HepG2 (cell line): Measurements from ENCODE around the gene KLF9. TPM values are rescaled to one million over a fixed set of nuclear protein-coding genes. Genes with fewer than 3 reads are reported as not detected.

ENCODE experiments used
- ARID5B ChIP-seq: IDR thresholded peaks from 2 replicates; pipeline ENCODE4 v1.4.0; 2020; ENCODE audit warnings: mild to moderate bottlenecking, missing genetic modification reagents
- CBX1 ChIP-seq: IDR thresholded peaks from one replicate; pipeline ENCODE4 v1.6.1; 2016; ENCODE audit warnings: antibody characterized with exemption, low read depth
- CENPX ChIP-seq: sonication (generic); formaldehyde crosslinking; IDR thresholded peaks from 2 replicates; pipeline ENCODE4 v1.9.0; 2021; ENCODE audit warnings: mild to moderate bottlenecking, missing genetic modification reagents, moderate library complexity
- GLI4 ChIP-seq: sonication (generic); formaldehyde crosslinking; IDR thresholded peaks from 2 replicates; pipeline ENCODE4 v1.5.1; 2020; ENCODE audit warnings: missing genetic modification reagents, mild to moderate bottlenecking, moderate library complexity, borderline replicate concordance
- GPN1 ChIP-seq: sonication (generic); formaldehyde crosslinking; IDR thresholded peaks from 2 replicates; pipeline ENCODE4 v1.5.1; 2020; ENCODE audit warnings: missing genetic modification reagents, borderline replicate concordance
- HNRNPK ChIP-seq: fragments of 200-400 bp; formaldehyde crosslinking; IDR thresholded peaks from 2 replicates; pipeline ENCODE4 v1.6.1; 2018; ENCODE audit warnings: low read length, low read depth, moderate library complexity, mild to moderate bottlenecking; ENCODE audit not compliant: poor library complexity, severe bottlenecking
- HNRNPL ChIP-seq: fragments of 200-400 bp; formaldehyde crosslinking; IDR thresholded peaks from 2 replicates; pipeline ENCODE4 v1.6.1; 2017; ENCODE audit warnings: mild to moderate bottlenecking, low read depth, low read length
- HNRNPLL ChIP-seq: fragments of 200-400 bp; formaldehyde crosslinking; IDR thresholded peaks from 2 replicates; pipeline ENCODE4 v1.6.1; 2017; ENCODE audit warnings: mild to moderate bottlenecking, low read depth, low read length; ENCODE audit not compliant: poor library complexity, severe bottlenecking
- HNRNPUL1 ChIP-seq: fragments of 200-400 bp; formaldehyde crosslinking; IDR thresholded peaks from 2 replicates; pipeline ENCODE4 v1.6.1; 2017; ENCODE audit warnings: low read depth, mild to moderate bottlenecking, low read length, moderate library complexity
- HOXD1 ChIP-seq: sonication (generic); formaldehyde crosslinking; IDR thresholded peaks from 2 replicates; pipeline ENCODE4 v1.5.0; 2020; ENCODE audit warnings: missing genetic modification reagents
- KLF16 ChIP-seq, 2 experiments: sonication (generic) in 1 of 2; formaldehyde crosslinking in 1 of 2; IDR thresholded peaks; 2 replicates each; pipeline versions ENCODE4 v1.6.1 to v1.8.0; 2016 to 2023; ENCODE audit warnings: missing genetic modification reagents in 2 of 2, missing compliant biosample characterization in 1 of 2
- MYC ChIP-seq: sonication (generic); formaldehyde crosslinking; IDR thresholded peaks from 2 replicates; pipeline ENCODE4 v1.9.0; 2021; ENCODE audit warnings: missing genetic modification reagents, borderline replicate concordance
- NFIB ChIP-seq: sonication (generic); formaldehyde crosslinking; IDR thresholded peaks from 2 replicates; pipeline ENCODE4 v1.9.0; 2021; ENCODE audit warnings: missing genetic modification reagents, mild to moderate bottlenecking, borderline replicate concordance
- PCBP1 ChIP-seq: fragments of 200-400 bp; formaldehyde crosslinking; IDR thresholded peaks from 2 replicates; pipeline ENCODE4 v1.6.1; 2017; ENCODE audit warnings: mild to moderate bottlenecking, low read depth, low read length, borderline replicate concordance
- PHF8 ChIP-seq: sonication (generic); formaldehyde crosslinking; IDR thresholded peaks from 2 replicates; pipeline ENCODE4 v1.5.0; 2020; ENCODE audit warnings: missing genetic modification reagents
- SATB2 ChIP-seq: sonication (generic); formaldehyde crosslinking; IDR thresholded peaks from 2 replicates; pipeline ENCODE4 v1.5.0; 2020; ENCODE audit warnings: missing genetic modification reagents
- SPEN ChIP-seq: sonication (generic); formaldehyde crosslinking; IDR thresholded peaks from 2 replicates; pipeline ENCODE4 v1.5.1; 2020; ENCODE audit warnings: low read depth, mild to moderate bottlenecking, missing genetic modification reagents
- TSC22D2 ChIP-seq: sonication (generic); formaldehyde crosslinking; IDR thresholded peaks from 2 replicates; pipeline ENCODE4 v1.5.1; 2020; ENCODE audit warnings: missing genetic modification reagents, mild to moderate bottlenecking, borderline replicate concordance
- ZMAT5 ChIP-seq: sonication (generic); formaldehyde crosslinking; IDR thresholded peaks from 2 replicates; pipeline ENCODE4 v1.5.0; 2020; ENCODE audit warnings: mild to moderate bottlenecking, low read depth, missing genetic modification reagents, borderline replicate concordance
- ZNF256 ChIP-seq: sonication (generic); formaldehyde crosslinking; conservative IDR thresholded peaks from 2 replicates; pipeline ENCODE4 v1.4.0; 2020; ENCODE audit warnings: missing genetic modification reagents
- ZNF343 ChIP-seq: sonication (generic); formaldehyde crosslinking; IDR thresholded peaks from 2 replicates; pipeline ENCODE4 v1.4.0; 2020; ENCODE audit warnings: mild to moderate bottlenecking, missing genetic modification reagents
- ZNF354B ChIP-seq: sonication (generic); formaldehyde crosslinking; IDR thresholded peaks from 2 replicates; pipeline ENCODE4 v1.8.0; 2022; ENCODE audit warnings: mild to moderate bottlenecking, missing genetic modification reagents
- ZNF512 ChIP-seq: sonication (generic); formaldehyde crosslinking; IDR thresholded peaks from 2 replicates; pipeline ENCODE4 v1.4.0; 2020; ENCODE audit warnings: mild to moderate bottlenecking, missing genetic modification reagents
- ZNF564 ChIP-seq: sonication (generic); formaldehyde crosslinking; IDR thresholded peaks from 2 replicates; pipeline ENCODE4 v1.8.1; 2023; ENCODE audit warnings: mild to moderate bottlenecking, missing genetic modification reagents
- polyA plus RNA-seq, 8 experiments: library from polyadenylated mRNA; depleted of rRNA in 3 of 8; stranded (reverse) in 7 of 8; unstranded in 1 of 8; fragments of >200 nt; fragmentation: Illumina TruSeq in 4 of 8; extraction: Trizol in 4 of 8; gene quantifications; 2 replicates each; pipeline versions ENCODE4 v1.2.1 to v1.2.3, GENCODE V29; 2011 to 2016; ENCODE audit warnings: low read depth in 4 of 8, missing spikeins in 1 of 8, mixed read lengths in 1 of 8; ENCODE audit not compliant: insufficient read depth in 1 of 8
- total RNA-seq, 5 experiments: library from RNA; depleted of rRNA; stranded (reverse); fragments of >200 nt; fragmentation: Illumina TruSeq; extraction: Trizol; gene quantifications; 2 replicates each; pipeline ENCODE4 v1.2.3, GENCODE V29; 2016; ENCODE audit warnings: low read depth in 1 of 5

The KLF9 gene
- total and polyA plus RNA-seq, 2 of the 13 experiments (the other 11 are each of a cell fraction or from before 2014, with no cell fraction given), result 5.7 to 7.2 TPM

GRCh38 chr9:70413799-70414775, at the start of gene KLF9 (continued):
- no peak for TF ChIP-seq ZMAT5 (CRISPR knock-in tag)
- no peak for TF ChIP-seq TSC22D2 (CRISPR knock-in tag)
- peak; percentile 45 for TF ChIP-seq PHF8 (CRISPR knock-in tag)
- peak; percentile 79; the same call in 1 of the 2 replicates for TF ChIP-seq MYC (CRISPR knock-in tag)
- TF ChIP-seq ZNF512 (CRISPR knock-in tag), result no peak
- TF ChIP-seq GLI4 (CRISPR knock-in tag), result 0 out of 2 replicates have a peak, but pooled peaks have one; percentile 54
- no peak for TF ChIP-seq ZNF256
- no peak for TF ChIP-seq HNRNPUL1
- no peak for TF ChIP-seq ZNF343 (CRISPR knock-in tag)
- no peak for TF ChIP-seq HOXD1 (CRISPR knock-in tag)
- no peak for TF ChIP-seq PCBP1
- TF ChIP-seq ARID5B (CRISPR knock-in tag), result peak; percentile 61
- TF ChIP-seq NFIB, result 0 out of 2 replicates have a peak, but pooled peaks have one; percentile 39
- TF ChIP-seq ZNF564 (CRISPR knock-in tag), result no peak
- no peak for TF ChIP-seq GPN1 (CRISPR knock-in tag)
- TF ChIP-seq HNRNPK, result no peak
- no peak for TF ChIP-seq CENPX (CRISPR knock-in tag)
- TF ChIP-seq HNRNPL, result no peak
- no peak for TF ChIP-seq ZNF354B (CRISPR knock-in tag)
- TF ChIP-seq SATB2 (CRISPR knock-in tag), result no peak
- TF ChIP-seq CBX1, result no peak
- no peak; the same call in 1 of the 2 replicates for TF ChIP-seq SPEN (CRISPR knock-in tag)
- TF ChIP-seq KLF16 (CRISPR knock-in tag; IDR thresholded peaks at IDR 0.05), result peak in 1 of 2 experiments; percentile 82; a peak in 2 of 4 replicates
- TF ChIP-seq HNRNPLL, result peak; percentile 71
